Activated CD8-positive, alpha-beta memory T cell treated with anti-CD3 and anti-CD28 coated beads for 4 hours (primary cell): ENCODE data around the gene CCDC88B.
"Not testable (repeated sequence)": the region's sequence is repeated elsewhere in the genome, so short reads cannot be mapped to it uniquely, and the experiment has no call there.

ENCODE experiments used
- DNase-seq, 2 donors: peaks; one replicate each; pipeline ENCODE4 v3.0.0-alpha.2; 2020; ENCODE audit warnings: low read depth in 2 of 2

Gene CCDC88B

DNA sequence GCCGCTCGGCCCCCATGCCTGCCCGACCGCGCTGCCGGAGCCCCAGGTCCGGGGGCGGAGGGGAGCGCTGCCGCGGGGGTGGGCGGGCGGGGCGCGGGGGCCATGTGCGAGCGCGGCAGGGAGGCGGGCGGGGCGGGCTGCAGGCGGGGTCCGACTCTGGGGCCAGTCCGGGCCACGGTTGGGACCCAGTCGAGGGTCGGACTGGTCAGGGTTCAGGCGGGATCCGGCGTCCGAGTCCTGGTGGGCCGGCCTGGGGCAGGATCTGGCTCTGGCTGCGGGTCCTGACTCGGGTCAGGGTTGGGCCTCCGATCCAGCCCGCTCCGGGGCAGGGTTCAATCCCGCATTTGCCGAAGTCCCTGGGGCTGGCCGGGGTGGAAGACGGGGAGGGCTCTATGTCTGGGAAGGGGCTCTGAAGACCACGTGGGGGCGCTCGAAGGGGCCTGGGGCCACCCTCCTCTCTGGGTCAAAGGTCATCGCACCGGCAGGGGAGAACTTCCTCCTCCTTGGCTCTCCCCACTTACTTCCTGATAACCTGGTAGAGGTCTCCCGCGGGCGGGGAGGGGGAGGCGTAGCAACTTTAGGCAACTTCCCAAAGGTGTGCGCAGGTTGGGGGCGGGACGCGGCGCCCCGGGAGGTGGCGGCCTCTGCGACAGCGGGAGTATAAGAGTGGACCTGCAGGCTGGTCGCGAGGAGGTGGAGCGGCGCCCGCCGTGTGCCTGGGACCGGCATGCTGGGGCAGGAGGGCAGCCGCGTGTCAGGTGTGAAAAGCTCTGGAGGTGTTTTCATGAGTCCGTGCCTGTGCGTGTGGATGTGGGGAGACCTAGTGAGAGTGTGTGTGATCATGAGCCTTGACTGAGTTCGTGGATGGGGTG lies 34.1 kb upstream of the CCDC88B start:
- peak; percentile 41 to 51 for DNase-seq

DNA sequence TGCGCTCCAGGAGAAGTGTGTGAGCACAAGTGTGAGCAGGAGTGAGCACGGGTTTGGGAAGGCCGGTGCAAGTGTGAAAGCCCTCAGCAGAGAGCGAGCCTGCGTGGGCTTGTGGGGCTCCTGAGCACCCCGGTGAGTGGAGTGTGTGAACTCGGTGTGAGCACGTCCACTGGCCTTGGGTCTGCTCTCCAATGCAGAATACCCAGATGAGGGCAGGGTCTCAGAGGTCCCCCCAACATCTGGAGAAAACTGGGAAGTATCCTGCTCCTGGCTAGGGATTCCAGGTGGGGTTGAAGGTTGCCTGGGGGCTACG lies 33.5 kb upstream of the CCDC88B start:
- no peak for DNase-seq

DNA sequence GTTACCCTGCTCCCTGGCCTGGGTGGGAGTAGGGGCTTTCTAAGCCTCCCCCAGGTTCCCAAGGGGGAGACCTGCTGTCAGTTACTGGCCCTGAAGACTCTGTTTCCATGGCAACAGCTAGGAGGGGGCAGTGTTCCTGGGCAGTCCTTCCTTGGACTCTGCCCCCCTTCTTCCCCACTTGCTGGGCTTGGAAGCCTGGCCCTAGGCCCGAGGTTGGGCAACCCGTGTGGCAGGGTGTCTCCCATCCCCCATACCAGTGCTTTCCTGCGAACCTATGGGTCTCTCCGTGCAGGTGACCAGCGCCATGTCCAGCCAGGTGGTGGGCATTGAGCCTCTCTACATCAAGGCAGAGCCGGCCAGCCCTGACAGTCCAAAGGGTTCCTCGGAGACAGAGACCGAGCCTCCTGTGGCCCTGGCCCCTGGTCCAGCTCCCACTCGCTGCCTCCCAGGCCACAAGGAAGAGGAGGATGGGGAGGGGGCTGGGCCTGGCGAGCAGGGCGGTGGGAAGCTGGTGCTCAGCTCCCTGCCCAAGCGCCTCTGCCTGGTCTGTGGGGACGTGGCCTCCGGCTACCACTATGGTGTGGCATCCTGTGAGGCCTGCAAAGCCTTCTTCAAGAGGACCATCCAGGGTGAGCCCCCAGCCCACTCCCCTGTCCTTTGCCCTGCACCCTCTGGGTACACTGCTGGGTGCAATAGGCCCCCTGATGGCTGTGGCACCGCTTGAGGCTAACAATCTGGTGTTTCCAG lies 33.0 kb upstream of the CCDC88B start:
- DNase-seq = no peak

DNA sequence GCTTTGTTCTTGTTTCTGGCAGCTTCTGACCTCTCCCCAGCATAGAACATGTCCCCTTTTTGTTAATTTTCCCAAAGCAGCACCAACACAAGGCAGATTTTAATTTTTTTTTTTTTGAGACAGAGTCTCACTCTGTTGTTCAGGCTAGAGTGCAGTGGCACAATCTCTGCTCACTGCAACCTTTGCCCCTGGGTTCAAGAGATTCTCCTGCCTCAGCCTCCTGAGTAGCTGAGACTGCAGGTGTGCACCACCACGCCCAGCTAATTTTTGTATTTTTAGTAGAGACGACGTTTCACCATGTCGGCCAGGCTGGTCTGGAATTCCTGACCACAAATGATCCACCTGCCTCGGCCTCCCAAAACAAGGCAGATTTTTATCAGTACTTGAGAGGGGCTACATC lies 32.2 kb upstream of the CCDC88B start:
- not testable (repeated sequence) for DNase-seq

DNA sequence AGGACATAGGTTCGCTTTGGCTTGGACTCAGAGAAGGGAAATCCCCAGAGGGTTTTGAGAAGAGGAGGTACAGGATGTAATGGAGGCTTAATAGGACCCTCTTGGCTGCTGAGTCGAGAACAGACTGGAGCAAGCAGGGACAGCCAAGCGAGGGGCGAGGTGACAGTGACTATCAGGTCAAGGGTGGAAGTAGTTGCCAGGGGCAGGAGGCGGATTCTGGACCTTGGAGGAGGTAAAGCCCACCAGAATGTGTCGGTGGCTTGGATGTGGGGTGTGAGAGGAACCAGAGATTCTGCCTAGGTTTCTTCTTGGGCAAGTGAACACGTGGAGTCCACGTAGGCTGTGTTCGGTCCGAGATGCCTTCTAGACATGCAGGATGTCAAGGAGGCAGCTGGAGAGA lies 27.1 kb upstream of the CCDC88B start:
- DNase-seq = no peak

DNA sequence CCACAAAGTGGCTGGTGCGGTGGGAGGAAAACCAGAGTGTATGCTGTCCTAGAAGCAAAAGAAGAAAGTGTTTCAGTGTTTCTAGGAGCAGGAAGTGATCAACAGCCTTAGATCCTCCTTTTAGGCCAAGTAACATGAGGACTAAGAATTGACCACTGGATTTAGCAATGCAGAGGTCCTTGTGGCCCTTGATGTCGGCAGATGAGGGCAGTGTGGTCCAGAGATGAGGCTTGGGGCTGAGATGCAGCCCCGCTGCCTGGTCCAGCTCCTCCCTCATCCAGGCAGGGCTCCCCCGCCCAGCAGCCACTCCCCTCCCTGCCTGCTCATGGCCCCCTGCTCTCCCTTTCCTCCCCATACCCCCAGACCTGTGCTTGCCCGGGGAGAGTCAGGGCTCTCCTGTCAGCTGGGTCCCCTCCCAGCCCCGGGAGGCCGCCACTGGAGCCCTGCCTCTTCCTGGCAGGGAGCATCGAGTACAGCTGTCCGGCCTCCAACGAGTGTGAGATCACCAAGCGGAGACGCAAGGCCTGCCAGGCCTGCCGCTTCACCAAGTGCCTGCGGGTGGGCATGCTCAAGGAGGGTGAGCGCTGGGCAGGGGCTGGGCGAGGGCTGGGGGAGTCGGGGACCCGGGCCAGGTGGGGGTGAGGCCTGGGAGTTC lies 26.4 kb upstream of the CCDC88B start:
- no peak for DNase-seq

DNA sequence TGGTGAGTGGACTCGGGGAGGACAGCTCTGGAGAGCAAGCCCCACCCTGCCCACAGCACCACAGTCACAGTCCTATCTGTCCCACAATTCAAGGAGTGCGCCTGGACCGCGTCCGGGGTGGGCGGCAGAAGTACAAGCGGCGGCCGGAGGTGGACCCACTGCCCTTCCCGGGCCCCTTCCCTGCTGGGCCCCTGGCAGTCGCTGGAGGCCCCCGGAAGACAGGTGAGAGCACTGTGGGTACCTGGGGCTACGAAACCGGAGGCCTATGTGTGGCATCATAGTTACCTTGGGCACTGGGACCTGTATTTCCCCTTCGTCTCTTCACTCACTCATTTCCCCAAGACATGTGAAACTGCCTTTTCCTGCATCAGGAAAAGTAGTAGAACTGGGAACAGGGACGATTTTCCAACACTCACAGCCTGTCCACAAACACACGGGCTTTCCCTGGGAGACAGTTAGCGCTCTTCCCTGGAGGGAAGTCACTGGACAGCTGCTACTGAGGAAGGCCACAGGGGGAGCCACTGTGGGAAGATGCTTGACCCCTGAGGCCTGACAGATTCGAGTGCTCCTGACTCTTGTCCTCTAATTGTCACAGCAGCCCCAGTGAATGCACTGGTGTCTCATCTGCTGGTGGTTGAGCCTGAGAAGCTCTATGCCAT lies 25.7 kb upstream of the CCDC88B start:
- DNase-seq = no peak

DNA sequence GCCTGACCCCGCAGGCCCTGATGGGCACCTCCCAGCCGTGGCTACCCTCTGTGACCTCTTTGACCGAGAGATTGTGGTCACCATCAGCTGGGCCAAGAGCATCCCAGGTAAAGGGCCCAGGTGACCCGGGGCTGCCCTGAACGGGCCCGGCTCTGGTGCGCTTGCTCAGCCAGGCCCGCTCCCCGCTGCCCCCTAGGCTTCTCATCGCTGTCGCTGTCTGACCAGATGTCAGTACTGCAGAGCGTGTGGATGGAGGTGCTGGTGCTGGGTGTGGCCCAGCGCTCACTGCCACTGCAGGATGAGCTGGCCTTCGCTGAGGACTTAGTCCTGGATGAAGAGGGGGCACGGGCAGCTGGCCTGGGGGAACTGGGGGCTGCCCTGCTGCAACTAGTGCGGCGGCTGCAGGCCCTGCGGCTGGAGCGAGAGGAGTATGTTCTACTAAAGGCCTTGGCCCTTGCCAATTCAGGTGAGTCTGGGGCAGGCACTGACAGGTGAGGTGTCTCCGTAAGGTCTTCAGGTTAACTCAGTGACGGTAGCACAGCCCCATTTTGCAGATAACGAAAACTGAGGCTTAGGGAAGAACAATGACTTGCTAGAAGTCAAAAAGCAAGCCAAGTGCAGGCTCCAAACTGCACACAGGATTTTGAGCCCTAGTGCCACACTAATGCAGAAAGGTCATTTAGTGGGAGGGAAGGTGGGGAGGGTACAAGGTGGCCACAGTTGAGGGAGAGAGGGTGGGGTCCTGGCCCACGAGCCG lies 25.0 kb upstream of the CCDC88B start:
- no peak for DNase-seq

DNA sequence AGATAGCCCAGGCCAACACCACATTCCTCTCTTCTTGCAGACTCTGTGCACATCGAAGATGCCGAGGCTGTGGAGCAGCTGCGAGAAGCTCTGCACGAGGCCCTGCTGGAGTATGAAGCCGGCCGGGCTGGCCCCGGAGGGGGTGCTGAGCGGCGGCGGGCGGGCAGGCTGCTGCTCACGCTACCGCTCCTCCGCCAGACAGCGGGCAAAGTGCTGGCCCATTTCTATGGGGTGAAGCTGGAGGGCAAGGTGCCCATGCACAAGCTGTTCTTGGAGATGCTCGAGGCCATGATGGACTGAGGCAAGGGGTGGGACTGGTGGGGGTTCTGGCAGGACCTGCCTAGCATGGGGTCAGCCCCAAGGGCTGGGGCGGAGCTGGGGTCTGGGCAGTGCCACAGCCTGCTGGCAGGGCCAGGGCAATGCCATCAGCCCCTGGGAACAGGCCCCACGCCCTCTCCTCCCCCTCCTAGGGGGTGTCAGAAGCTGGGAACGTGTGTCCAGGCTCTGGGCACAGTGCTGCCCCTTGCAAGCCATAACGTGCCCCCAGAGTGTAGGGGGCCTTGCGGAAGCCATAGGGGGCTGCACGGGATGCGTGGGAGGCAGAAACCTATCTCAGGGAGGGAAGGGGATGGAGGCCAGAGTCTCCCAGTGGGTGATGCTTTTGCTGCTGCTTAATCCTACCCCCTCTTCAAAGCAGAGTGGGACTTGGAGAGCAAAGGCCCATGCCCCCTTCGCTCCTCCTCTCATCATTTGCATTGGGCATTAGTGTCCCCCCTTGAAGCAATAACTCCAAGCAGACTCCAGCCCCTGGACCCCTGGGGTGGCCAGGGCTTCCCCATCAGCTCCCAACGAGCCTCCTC lies 24.1 kb upstream of the CCDC88B start:
- DNase-seq = not testable (repeated sequence)

DNA sequence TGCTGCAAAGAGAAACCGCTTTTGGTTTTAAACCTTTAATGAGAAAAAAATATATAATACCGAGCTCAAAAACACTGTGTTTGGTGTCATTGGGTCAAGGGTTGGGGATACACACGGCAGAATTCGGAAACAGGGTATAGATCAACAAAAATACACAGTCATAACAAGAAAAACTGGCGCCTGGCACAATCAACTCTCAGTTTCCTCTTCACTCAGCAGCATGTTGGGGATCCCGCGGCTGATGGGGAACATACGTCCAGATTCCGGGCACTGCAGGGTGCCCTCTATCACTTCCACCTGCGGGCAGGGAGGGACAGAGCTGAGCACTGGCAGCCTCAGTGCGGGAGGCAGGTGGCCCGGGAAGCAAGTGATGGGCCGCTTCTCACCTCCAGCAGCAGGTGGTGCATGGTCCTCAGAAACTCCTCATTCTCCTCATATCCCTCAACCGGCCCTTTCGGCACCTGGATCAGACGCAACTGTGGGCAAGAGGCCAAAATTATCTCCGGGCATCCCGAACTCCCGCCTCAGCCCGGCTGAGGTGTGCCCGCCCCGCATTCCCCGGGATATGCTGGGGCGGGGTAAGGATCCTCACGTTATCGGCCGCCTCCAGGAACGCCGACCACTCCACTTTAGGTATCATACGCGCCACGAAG lies 23.2 kb upstream of the CCDC88B start:
- no peak for DNase-seq

DNA sequence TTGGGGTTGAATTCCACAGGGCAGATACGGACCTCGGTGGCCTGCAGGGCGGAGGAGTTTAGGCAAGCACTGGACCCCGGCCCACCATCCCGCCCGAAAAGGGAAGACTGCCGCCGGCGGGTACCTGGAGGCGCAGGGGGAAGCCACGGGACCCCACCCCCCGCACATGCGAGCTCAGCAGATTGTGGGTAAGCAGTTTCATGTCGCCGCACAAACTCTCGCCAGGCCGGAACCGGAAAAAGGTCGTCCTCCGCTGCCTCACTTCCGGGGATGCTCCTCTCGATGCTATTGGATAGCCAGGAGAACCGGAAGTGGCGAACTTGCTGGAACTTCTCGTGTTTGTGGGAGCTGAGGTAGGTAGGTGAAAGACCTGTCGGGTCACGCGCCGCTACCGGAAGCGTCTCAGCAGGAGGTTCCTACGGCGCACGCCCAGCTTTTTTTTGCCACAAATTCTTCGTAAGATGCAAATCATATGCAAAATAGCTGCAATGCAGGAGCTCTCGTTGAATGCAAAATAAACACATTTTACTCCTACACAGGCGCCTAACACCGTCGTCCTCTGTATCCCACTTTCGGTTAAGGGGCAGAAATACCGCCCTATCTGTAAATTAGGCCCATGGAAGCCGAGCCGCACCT lies 22.6 kb upstream of the CCDC88B start, which contains the start of gene TRMT112:
Gene TRMT112, minus strand, starts transcription at position 235 of the 636 bp plus-strand sequence. Its CDS starts 33 bp downstream, at position 202.
- DNase-seq = peak; percentile 89 to 96

DNA sequence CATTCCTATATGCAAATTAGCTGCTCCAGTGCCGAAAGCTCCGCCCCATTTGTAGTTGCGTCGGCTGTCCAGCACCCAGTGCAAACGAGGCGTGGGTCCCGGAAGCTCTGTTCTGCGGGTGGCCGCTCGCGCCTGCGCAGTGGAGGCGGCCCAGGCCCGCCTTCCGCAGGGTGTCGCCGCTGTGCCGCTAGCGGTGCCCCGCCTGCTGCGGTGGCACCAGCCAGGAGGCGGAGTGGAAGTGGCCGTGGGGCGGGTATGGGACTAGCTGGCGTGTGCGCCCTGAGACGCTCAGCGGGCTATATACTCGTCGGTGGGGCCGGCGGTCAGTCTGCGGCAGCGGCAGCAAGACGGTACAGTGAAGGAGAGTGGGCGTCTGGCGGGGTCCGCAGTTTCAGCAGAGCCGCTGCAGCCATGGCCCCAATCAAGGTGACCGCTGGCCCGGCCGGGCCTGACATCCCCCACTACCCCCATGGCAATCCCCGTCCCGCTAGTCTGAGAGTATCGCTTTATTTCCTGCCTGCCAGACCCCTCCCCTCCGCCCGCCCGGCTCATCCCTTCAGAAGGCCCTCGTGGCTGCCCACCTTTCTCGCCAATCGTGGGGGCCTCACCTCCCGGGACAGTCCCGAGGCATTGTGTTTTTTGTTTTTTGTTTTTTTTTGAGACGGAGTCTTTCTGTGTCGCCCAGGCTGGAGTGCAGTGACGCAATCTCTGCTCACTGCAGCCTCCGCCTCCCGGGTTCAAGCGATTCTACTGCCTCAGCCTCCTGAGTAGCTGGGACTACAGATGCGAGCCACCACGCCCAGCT lies 21.8 kb upstream of the CCDC88B start, which contains the start of gene PRDX5:
Gene PRDX5, plus strand, starts transcription at position 161 of the 805 bp plus-strand sequence. Its CDS starts 95 bp downstream, at position 256.
- peak; percentile 84 to 91 for DNase-seq

DNA sequence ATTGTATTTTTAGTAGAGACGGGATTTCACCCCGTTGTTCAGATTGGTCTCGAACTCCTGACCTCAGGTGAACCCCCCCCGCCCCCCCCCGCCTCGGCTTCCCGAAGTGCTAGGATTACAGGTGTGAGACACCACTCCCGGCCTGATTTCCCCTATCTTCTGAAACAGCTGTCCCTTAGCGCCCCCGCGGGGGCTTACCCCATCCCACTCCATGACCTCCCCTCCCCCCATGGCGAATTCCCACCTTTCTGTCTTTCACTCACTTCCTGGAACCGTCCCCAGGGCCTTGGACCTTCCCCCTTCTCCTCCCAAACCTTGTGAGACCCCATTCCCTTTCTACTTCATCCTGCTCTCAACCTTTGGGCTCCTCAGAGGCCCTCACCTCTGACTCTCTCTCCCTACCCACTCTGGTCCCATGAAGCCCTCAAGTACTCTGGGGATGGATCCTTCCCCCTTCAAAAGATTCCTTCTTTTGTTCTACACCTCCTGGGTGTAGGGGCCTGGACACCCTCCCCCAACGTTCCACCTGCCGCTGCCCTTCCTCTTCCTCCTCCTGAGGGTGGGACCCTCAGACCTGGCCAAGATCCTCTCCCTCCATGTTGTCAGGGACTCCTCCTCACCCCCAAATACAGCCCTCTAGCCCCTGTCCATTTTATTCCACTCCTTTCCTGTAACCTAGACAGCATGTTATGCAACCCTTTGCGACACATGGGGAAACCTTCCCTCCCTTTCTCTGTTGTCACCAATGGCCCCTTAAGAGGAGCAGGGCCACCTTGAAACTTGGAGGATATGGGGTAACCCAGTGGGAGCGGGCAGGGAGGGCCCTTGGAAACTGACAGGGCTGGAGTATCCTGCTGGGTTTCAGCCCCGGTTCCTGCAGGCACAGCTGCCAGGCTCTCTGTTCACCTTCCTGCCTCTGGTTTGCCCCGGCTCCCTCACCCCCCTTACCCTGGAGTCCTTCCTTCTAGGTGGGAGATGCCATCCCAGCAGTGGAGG lies 20.9 kb upstream of the CCDC88B start:
- DNase-seq = no peak

DNA sequence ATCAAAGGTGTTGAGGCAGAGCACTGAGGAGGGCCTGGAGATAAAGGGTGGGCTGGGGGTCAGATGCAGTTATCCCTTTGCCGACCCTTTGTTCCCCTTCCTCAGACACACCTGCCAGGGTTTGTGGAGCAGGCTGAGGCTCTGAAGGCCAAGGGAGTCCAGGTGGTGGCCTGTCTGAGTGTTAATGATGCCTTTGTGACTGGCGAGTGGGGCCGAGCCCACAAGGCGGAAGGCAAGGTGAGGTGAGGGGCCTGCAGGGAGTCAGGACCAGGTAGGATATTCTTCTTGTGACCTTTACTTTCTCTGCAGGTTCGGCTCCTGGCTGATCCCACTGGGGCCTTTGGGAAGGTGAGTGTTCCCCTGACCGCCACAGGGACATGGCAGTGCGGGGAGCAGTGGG lies 19.4 kb upstream of the CCDC88B start:
- DNase-seq = no peak

DNA sequence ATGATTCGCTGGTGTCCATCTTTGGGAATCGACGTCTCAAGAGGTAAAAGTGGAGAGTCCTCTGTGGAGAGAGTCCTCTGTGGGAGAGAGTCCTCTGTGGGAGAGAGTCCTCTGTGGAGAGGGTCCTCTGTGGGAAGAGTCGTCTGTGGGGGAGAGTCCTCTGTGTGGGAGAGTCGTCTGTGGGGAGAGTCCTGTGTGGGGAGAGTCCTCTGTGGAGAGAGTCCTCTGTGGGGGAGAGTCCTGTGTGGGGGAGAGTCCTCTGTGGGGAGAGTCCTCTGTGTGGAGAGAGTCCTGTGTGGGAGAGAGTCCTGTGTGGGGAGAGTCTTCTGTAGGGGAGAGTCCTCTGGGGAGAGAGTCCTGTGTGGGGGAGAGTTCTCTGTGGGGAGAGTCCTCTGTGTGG lies 19.0 kb upstream of the CCDC88B start:
- DNase-seq = no peak

DNA sequence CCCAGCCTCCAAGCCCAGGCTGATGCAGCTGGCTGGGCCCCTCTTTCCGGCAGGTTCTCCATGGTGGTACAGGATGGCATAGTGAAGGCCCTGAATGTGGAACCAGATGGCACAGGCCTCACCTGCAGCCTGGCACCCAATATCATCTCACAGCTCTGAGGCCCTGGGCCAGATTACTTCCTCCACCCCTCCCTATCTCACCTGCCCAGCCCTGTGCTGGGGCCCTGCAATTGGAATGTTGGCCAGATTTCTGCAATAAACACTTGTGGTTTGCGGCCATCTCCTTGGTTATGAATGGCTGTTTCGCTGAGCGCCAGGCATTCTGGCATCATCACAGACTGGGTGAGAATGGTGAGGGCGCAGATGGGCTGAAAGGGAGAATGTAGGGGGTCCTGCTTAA lies 18.5 kb upstream of the CCDC88B start:
- DNase-seq = no peak

DNA sequence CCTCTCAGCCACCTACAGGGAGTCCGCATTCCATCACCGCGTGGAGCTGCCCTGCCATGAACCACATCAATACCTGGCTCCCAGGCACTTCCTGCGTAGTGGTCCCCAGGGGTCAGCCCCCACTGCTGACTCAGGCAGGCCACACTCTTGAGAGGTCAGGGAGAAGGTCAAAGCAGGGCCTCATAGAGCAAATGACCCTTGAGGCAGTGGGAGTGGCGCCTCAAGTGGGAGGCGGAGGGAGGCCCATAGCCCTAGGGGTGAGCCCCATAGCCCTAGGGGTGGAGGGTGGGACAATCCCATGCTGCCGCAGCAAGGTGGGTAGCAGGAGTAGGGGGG lies 17.1 kb upstream of the CCDC88B start:
- DNase-seq = no peak
